T-helper 22 cell (primary cell): ENCODE measurements around the gene PI4K2A.

Source experiments
- DNase-seq: peaks from one replicate; pipeline ENCODE4 v3.0.0-alpha.2; 2020; ENCODE audit warnings: low read depth

Gene PI4K2A

DNA sequence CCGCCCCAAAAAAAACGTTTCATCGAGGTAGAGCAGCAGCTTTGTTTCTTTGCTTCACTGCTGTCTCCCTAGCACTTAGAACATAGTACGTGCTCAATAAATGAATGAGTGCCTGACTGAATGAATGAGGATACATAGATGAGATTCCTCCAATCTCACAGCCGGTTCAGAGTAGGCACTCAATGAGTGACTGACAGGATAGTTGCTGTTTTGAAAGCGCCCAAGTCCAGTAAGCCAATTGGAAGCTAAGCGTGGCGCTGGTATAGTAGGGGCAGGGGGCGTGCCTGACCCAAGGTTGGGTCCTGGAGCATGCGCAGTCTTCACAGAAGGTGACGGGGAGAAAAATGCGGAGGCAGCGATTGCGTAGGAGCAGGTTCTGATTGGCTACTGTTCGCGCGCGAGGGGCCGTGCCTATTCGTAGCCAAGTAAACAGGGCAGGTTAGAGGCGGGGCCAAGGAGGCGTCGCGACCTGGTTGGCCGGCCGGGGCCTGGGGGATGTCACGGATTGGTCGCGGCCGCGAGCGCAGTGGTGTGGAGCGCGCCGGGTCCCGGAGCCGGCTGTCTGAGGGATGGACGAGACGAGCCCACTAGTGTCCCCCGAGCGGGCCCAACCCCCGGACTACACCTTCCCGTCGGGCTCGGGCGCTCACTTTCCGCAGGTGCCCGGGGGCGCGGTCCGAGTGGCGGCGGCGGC is at the start of gene PI4K2A:
Gene PI4K2A (plus strand): TSS at position 498 of the 694 bp plus-strand sequence. CDS start 72 bp downstream, at position 570.
- DNase-seq, result peak; percentile 97

DNA sequence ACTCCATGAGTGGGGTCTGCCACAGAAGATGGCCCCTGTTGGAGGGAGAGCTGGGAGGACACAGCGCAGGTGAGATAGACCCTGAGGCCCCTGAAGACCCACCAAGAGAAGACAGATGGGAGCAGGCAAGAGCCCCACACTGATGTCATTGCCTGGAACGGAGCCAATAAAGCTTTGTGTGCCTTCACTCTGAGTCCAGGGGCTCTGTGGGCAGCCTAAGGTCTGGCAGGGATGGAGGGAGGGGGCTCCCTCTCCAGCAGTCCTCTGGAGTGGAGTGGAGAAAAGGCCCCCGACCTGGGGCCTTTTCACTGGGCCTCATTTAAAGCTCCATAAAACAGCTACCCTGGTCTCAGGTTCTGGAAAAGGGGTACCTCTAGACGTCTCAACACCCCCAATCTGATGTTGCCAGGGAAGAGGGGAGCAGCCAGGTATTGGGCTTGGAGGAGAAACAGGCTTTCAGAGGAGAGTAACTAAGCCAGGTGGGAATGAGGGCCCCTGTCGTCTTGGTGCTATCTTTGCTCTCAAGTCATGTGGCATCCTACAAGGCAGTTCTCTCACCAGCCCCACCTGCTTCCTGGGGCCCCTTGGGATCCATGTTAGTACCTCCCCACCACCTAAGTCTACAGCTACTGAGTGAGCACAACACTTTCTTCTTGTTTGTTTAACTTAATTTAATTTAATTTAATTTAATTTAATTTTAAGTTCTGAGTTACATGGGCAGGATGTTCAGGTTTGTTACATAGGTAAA is 49.5 kb upstream of the PI4K2A start:
- DNase-seq, result no peak

DNA sequence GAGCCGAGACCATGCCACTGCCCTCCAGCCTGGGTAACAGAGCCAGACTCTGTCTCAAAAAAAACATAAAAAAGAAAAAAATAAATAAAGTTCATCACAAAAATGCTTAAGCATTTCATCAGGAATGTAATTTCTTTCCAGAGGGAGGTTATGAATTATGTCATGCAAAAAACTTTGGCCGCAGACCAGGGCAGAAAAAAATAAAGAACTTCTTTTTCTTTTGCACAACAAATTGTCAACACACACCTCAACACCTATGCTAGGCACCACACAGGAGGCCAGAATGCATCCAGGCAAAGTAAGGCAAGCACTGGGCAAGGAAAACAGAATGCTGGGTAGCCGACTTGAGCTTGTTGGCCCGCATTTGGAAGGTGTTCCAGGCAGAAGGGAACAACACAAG is 47.0 kb upstream of the PI4K2A start:
- DNase-seq, result no peak

DNA sequence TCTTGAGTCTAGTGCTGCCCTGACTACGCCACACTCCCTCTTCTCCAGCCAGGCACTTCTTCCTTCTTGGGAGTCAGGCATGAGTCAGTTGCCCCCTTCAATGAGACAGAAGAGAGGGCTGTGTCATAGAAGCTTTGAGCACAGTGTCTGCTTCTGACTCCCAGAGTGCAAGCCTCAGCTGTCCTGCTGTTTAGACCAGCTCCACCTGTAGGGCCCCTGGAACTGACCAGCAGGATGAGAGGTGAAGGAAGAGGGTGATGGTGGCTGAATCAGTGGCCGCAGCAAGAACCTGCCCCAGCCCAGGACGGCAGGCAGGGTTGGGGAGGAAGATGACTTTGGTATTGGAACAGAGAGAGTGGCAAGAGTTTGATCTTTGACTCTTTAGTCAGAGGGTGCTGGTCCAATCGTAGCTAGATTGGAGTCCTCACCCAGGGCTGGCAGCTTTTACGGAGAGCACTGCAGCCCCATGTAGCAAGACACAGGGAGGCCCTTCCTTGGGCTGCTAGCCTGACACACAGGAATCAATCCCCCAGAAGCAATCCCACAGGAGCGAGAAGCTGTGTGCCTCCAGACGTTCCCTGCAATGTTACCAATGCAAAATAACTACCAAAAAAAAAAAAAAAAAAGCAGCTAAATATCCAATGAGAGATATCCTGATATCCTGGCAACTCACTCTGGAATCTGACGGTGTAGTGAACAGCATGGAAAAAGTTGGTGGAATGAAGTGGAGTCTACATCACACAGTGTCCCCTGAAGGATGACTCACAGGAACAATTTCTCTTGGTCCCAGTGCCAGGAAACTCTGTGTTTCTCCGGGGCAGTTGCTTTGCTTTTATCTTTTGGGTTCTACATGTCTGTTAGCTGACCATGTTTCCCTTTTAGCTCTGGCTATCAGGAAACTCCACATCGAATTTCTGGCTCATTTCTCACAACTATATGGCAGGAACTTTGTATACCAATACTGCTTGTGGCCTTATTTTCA is 44.1 kb upstream of the PI4K2A start:
- DNase-seq, result no peak

DNA sequence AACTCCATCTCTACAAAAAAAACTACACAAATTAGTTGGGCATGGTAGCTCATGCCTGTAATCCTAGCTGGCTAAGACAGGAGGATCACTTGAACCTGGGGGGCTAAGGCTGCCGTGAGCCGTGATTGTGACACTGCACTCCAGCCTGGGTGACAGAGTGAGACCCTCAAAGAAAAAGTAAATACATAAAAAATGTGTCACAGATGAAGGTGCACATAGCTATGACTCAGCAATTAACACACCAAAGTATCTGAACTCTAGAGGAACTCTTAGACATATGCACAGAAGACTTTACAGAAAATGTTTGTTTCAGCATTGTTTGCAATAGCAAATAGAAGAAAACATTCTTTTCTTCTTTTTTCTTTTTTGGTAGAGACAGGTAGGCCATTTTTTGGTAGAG is 42.7 kb upstream of the PI4K2A start:
- no peak for DNase-seq

DNA sequence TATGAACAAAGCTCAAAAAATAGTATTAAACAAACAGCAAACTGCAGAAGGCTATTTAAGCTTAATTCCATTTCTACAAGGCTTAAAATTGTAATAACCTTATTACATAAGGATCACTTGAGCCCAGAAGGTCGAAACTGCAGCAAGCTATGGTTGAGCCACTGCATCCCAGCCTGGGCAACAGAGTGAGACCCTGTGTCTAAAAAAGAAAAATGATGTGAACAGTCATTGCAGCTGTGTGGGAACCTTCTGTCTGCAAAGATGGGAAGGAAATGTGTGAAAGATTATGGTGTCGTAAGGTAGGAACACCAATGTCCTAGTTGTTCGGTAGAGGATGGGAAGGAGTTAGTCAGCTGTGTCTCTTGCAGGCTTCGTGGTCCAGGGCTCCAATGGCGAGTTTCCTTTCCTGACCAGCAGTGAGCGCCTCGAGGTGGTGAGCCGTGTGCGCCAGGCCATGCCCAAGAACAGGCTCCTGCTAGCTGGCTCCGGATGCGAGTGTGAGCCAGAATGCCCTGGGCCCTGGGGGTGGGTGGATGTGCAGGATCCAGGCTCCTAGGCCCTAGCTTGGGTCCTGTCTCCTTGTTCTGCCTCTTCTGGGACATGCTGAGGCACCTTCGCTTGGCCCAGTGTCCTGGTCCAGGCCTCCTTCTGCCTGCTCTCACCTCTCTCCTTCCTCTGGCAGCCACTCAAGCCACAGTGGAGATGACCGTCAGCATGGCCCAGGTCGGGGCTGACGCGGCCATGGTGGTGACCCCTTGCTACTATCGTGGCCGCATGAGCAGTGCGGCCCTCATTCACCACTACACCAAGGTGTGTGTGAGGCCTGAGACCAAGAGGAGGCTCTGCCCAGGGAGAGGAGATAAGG is 41.8 kb upstream of the PI4K2A start:
- no peak for DNase-seq

DNA sequence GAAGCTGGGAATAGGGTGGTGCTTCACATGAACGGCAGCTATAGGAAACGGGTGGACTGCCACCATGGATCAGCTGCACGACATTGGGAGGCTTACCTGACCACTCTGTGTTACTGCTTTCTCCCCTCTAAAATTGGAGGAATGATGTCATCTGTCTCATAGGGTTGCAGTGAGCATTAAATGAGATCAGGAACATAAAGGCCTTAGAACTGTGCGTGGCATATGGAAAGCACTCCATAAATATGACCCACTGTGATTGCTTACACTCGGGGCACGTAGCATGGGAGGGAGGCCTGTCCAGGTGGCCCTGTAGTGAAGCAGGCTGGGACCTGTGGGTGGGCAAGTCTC is 41.2 kb upstream of the PI4K2A start:
- DNase-seq, result no peak

DNA sequence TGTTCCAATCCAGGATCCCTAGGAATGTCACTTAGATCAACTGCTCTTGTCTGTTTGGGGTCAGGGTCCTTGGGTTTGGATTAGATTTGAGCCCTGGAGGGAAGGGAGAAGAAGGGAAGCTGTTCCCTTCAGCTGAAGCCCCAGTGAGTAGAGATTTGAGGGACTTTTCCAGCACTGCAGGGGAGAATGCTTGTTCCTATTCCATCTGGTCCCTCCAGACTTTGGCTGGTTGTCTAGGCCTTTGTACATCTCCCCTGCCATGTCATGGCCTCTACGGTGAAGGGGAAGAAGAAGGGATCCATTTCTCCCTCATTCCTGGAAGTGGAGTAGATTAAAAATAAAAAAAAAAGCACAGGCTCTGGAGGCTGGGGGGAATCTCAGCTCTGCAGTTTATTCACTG is 39.9 kb upstream of the PI4K2A start:
- DNase-seq, result no peak

DNA sequence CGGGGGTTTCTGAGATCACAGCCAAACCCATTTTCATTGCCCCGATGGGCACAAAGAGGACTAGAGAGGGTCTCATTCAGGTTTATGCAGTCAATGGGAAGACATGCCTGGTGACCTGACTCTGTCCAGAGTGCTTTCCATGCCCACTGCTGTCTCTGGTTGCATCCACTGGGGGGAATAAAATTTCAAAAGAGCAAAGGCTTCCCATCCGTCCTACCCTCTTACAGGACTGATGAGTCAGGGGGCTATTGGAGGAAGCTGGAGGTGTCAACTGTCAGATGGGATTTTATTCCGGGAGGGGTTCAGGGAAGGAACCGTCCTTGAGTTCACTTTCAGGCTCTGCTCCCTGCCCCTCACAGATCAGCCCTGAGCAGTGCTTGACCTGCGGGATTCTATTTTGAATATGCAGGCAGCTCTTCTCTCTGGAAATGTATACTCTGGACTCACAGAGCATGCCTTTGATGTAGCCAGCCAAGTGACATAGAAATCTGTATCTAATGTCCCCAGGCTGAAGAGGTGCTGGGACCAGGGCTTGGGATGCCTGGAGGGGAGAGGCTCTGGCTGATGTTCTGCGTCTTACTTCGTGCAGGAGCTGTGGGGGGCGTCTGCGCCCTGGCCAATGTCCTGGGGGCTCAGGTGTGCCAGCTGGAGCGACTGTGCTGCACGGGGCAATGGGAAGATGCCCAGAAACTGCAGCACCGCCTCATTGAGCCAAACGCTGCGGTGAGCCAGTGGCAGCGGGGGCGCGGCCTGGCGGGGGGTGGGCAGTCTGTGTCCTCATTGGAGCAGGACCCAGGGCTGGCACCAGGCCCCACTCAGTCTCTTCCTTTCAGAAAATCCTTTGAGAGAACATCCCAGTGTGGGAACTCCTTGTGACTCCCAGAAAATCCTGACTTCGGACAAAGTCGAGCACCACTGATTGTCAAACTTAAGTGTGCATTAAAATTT is 38.9 kb upstream of the PI4K2A start:
- no peak for DNase-seq

DNA sequence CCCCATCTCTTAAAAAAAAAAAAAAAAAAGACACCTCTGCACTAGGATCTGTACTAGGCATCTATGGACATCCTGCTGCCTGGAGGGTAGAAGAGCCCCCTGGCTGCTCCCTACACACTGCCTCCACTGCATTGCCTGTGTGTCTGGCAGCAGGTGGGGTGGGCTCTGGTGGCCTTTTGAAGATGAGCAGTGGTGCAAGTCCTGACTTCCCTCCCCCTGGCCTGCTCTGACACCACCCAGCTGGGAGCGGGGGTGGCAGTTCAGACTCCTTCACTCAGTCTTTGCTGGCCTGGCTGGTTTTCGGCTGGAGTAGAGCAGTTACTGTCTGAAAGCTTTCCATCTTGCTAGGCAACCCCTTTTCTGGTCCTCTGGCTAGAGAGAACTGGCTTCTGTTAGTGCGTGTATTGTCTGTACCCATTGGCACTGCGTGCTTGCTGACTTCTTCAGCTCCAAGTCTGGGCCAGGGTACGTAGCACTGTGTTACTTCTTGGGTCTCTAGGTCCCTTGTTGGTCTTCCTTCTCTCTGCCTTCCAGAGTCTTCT is 33.3 kb upstream of the PI4K2A start:
- no peak for DNase-seq

DNA sequence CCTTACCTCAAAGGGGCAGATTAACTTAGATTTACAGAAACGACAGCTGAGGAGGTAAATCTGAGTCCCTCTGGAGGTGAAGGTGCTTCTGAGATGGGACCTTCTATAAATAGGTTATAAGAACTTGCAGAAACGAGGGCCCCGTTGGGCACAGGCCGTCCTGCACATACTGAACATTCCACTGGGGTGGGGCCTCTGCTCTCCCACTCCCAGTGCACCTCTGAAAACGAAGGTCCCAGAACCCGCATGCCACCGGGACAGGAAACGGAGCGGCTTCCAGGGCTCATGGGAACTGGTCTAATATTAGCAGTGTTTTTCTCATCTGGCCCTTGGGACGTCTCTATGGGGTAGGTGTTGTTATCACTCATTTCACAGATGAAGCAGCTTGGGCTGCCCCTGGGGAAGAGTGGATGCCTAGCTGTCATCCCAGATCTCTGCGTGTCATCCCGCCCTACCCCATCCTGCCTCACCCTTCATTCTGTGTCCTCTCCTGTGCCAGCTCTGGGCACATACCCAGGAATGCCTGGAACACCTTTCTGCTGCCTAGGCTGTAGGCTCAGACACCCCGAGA is 31.4 kb upstream of the PI4K2A start:
- DNase-seq, result no peak

DNA sequence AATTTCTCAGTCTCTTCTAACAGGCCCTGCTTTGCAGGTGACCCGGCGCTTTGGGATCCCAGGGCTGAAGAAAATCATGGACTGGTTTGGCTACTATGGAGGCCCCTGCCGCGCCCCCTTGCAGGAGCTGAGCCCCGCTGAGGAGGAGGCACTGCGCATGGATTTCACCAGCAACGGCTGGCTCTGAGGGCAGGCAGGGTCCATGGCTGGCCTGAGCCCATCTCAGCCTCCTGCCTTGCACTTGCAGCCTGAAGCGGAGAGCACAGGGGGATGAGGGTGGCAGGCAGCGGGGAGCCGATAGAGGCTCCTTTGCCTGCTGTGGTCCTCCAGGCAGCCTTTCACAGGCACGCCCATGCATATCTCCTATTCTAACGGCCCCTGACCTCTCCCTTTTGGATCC is 29.0 kb upstream of the PI4K2A start:
- DNase-seq, result no peak

DNA sequence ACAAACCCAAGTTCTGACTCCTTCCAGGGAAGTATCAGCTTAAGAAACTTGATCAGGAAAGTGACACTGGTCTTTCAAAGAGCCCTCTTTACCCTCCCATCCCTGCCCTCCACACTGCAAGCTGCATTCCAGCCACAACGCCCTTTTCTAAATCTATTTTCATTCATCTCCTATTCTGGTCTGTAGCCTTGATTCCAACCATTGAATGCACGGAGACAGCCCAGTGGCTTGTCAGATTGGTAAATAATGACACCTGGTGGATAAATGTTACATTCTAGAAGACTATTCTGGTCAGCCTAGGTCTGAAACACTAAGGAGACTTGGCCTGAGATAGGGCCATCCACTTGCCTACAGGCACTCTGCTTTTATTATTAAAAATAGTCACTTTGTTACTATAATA is 28.1 kb upstream of the PI4K2A start:
- no peak for DNase-seq

DNA sequence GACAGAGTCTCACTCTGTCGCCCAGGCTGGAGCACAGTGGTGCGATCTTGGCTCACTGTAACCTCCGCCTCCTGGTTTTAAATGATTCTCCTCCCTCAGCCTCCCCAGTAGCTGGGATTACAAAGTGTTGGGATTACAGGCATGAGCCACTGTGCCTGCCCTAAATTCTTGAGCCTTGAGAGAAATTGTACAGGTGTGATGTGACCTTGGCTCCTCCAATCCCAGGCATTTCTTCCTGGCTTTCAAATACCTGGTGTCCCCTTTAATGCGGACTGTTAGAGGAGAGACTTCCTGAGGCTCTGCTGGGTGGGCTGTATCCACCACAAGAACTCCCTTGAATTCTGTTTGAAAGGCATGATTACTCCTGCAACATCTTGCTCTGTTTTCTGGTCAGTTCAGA is 22.2 kb upstream of the PI4K2A start:
- DNase-seq, result no peak

DNA sequence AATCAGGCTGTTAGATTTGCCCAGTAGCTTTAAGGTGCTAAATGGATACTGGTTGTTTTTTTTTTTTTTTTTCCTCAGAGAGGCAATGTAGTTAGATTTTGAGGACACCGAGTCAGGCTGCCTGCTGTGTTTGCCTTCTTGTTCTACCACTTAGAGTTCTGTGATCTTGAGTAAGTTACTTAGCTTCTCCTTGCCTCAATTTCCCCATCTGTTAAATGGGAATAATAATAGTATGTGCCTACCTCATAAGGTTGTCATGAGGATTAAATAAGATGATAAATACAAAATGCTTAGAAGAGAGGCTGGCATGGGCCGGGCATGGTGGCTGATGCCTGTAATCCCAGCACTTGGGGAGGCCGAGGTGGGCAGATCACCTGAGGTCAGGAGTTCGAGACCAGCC is 21.7 kb upstream of the PI4K2A start:
- no peak for DNase-seq

DNA sequence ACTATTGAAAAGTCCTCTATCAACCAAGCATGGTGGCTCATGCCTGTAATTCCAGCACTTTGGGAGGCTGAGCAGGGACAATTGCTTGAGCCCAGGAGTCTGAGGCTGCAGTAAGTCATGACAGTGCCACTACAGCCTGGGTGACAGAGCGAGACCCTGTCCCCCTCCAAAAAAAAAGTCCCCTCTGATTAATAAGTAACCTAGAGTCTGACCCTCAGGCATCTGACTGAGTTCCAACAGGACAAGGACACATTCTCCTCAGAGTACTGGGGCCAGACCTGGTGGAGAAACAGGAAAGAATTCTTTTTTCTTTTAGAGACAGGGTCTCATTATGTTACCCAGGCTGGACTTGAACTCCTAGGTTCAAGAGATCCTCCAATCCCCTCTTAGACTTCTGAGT is 17.2 kb upstream of the PI4K2A start:
- no peak for DNase-seq

DNA sequence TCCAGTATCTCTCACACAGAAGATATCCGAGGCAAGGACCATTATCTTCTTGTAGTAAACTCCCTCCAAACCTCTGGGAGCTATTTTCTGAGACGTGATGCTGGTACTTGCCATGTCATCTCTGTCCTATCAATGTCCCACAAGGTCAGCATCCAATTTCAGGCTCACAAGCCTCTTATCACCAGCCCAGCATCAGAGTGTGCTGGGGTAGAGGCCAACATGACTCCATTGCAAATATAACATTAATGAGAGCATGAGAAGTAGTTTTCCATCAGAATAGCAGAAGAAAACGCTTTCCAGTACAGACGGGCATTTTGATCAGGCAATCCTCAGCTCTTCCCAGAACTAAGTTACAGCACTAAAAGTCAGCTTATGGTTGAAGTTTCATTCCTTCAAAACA is 12.7 kb upstream of the PI4K2A start:
- DNase-seq, result no peak

DNA sequence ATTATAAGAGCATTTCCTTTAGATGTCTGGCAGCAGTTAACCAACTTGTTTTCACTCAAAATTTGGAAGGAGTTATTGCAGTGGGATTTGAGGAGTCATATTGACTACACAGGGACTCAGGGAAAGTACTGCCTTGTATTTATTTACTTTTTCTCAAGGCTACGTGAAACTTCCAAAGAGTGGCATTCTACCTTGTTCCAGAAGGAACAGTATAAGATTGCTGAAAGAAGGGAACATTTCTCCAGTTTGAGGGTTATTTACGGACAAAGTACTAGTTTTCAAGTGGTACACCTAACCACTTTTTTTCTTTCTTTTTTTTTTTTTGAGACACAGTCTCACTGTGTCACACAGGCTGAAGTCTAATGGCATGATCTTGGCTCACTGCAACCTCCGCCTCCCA is 12.2 kb upstream of the PI4K2A start:
- DNase-seq, result no peak

DNA sequence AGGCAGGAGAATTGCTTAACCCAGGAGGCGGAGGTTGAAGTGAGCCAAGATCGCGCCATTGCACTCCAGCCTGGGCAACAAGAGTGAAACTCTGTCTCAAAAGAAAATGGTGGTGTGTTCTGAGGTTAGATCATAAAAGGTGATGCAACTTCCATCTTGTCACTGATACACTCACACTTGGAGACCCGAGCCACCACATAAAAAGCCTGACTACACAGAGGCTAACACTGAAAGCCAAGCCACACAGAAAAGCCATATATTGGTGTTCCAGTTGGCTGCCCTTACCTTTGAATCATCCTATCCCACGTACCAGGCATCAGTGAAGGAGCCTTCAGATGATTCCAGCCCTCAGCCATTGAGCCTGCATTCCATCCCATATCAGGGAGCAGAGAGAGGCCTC is 11.2 kb upstream of the PI4K2A start:
- DNase-seq, result no peak

DNA sequence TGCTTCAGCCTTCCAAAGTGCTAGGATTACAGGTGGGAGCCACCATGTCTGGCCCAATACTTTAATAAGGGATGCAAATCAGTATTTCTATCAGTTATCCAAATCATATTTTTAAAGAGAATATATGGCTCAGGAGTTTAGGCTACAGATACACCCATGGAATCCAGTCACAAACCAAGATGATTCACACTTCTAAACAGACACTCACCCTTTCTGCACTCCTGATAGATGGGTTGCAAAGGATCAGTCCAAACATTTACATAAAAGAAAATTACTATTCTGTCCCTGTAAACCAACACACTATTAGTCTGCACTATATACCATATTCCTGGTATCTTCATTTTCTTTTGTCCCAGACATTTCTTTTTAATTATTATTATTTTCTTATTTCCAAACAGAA is 9.4 kb upstream of the PI4K2A start:
- DNase-seq, result no peak
